HG03175 (cell line): ENCODE results near the gene PSORS1C2.
"Not testable (repeated sequence)": the region's sequence is repeated elsewhere in the genome, so short reads cannot be mapped to it uniquely, and the experiment has no call there.

Source experiments
- ATAC-seq: cut with Tn5 transposase; IDR thresholded peaks from one replicate; pipeline ENCODE4 v1.9.1; 2021; ENCODE audit warnings: mild to moderate bottlenecking, moderate library complexity; ENCODE audit not compliant: unreplicated experiment

Gene PSORS1C2

DNA sequence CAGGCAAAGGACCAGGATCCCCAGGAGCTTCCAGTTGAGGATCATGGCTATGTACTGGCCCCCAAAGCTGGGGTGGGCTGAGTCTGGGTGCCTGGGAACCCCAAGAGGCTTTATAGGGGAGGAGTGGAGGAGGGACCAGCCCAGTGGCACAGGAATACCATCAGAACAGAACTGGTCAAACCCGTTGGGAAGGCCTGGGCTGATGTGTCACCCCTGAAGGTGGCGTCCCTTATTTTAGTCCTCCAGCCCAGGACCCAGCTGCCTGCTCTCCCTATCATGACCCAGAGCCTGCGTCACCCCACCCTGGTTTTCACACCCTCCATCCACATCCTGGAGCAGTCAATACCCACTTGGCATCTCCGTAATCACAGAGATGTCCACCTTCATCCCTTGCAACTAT lies at the start of gene PSORS1C2:
TSS of gene PSORS1C2 (minus strand) at position 85 of the 400 bp plus-strand sequence. CDS start at position 45, 40 bp downstream.
- no peak for ATAC-seq

DNA sequence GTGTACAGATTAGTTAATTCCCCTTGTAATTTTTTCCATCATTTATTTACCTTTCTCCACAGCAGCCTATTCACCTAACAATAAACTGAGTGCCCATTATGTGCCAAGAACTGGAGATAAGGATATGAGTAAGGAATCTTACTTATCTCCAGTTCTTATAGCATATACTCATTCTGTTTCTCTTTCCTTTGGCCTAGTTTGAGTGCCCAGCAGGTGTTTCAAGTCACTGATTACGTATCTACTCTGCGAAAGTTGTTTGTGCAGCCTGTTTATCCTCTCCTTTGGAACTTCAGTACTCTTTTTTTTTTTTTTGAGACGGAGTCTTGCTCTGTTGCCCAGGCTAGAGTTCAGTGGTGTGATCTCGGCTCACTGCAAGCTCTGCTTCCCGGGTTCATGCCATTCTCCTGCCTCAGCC lies 48.9 kb upstream of the PSORS1C2 start:
- no peak for ATAC-seq

DNA sequence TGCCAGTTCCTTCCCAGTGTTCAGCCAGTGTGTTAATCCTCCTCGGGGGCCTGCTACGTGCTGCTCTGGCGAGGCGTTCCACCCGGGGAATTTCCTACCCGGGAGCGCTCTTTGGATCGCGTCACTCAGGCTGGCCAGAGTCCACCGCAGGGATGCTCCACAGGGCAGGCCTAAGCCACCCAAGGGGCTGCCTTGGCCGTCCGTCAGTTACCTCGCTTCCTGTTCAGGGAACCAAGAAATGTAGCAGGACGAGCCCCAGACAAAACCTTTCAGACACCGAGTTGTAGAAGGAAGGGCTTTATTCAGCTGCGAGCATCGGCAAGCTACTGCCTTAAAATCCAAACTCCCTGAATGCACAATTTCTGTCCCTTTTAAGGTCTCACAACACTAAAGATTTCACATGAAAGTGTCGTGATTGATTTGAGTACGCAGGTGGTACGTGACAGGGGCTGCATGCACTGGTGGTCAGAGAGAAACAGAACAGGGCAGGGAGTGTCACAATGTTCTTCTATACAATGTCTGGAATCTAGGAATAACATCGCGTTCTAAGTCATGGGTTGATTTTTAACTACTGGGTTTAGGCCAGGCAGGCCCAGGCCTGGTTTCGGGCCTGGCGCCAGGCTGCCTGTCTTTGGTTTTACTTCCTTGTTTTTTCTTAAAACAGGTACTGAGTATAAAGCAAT lies 47.3 kb upstream of the PSORS1C2 start:
- no peak for ATAC-seq

- not testable (repeated sequence) for ATAC-seq
These were observed 46.8 kb upstream of the PSORS1C2 start for GRCh38 chr6:31185695-31186051.

- ATAC-seq: not testable (repeated sequence)
These were observed 45.0 kb upstream of the PSORS1C2 start for GRCh38 chr6:31183859-31184258.

DNA sequence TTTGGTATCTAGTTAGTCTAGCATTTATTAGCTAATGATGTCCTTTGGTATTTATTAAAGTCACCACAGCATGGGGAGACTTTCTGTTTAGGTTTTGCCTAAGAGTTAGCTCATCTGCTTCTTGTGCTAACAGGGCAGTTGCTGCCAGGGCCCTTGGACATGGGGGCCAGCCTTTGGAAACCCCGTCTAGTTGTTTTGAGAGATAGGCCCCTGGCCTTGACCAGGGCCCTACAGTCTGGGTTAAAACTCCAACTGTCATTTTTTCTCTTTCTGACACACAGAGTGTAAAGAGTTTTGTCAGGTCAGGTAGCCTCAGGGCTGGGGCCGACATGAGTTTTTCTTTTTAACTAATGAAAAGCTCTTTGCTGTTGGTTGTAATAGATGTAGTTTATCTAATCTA lies 44.4 kb upstream of the PSORS1C2 start:
- ATAC-seq: not testable (repeated sequence)

DNA sequence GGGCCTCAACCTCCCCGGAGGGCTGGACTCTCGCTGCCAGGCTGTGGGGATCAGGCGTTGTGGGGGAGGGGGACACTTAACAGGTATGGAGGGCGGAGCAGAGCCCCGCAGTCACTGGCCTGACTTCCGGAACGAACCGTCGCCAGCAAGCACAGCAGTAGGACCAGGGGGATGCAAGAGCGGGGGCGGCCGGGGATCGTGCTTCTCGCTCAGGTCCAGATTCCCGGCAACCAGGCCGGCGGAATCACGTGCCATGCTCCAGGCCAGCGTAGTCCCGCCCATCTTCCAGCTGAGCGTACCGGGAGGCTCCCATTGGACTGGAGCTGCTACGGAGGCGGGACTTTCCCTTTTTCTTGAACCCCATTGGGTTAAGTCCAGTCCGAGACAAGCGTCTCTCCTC lies 41.6 kb upstream of the PSORS1C2 start:
- peak; percentile 72 for ATAC-seq

DNA sequence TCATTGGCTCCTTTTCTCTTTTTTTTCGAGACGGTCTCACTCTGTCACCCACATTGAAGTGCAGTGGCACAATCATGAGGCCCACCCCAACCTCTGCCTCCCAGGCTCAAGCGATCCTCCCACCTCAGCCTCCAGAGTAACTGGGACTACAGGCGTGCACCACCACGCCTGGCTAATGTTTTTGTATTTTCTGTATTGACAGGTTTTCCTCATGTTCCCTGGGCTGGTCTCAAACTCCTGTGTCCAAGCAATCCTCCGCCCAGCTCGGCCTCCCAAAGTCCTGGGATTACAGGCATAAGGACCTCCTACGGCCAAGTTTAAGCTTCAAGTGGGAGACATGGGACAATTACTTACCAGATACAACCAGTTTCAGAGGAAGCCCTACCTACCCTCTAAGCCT lies 41.0 kb upstream of the PSORS1C2 start:
- ATAC-seq: no peak

DNA sequence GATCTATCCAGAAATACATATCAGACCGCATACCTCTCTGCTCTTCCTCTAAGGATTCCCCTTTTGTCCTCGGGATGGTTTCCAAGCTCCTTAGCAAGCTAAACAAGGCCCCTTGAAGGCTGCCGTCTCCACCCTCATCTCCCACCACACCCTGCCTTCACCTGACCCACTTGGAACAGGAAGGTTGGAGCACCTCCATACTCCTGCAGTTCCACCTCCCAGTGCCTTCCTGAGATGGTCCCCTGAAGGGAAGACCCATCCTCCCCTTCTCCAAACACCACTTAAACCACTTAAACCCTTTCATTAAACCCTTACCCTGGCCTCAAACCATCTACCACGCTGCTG lies 40.1 kb upstream of the PSORS1C2 start:
- ATAC-seq: no peak

DNA sequence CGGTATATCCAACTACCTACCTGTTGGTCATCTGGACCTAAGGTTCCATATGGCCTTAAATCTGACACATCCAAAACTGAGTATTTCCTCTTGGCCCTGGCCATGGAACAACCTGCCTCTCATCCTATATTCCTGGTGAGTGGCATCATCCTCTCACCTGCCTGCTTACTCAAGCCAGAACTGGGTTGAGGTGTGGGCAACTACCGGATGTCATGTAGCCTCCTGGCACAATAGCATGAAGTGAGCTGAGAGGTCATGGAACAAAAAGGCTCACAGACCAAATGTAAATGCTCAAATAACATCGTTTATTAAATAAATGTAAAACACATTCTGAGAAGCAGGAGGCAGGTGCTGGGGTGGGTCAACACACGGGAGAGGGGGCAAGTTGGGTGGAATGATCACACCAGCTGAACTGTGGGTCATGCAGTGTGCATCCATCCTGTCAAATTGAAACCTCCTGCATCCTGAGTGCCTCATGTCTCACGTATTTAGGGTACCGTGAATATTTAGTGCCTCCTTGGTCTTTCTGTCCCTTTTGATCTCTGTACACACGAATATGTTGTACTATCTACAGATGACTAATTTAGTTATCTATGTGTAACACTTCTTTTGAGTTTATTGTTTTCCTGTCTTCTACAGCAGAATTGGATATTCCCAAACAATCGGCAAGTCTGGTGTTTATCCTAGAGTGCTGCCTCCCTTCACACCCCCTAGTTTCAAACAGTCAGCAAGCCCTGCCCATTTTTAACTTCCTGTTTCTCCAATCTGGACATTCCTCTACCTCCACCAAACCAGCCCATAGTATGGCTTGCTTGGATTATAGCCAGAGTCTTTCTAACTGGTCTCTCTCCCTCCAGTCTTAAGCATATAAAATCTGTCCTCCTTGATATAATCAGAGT lies 39.5 kb upstream of the PSORS1C2 start:
- no peak for ATAC-seq

GRCh38 chr6:31175971-31176370 lies 37.1 kb upstream of the PSORS1C2 start:
- no peak for ATAC-seq

- no peak for ATAC-seq
These were observed 35.5 kb upstream of the PSORS1C2 start for GRCh38 chr6:31174378-31174777.

DNA sequence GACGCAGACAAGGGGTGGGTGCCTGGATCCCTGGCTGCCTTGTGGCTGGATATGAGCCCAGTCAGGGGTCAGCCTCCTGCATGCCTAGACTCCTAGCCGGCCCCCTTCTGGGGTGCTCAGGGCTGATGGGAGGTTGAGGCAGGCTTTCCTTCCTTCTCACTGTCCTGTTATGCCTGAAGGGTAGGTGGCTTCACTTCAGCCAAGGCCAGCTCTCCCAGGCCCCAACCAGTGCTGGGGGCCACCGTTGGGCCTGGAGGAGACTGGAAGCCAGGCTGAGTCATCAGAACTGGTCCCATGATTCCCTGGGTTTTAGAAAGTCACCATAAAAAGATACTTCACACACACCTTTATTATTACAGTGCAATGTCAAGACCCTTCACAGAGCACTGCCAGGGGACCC lies 34.5 kb upstream of the PSORS1C2 start:
- no peak for ATAC-seq

DNA sequence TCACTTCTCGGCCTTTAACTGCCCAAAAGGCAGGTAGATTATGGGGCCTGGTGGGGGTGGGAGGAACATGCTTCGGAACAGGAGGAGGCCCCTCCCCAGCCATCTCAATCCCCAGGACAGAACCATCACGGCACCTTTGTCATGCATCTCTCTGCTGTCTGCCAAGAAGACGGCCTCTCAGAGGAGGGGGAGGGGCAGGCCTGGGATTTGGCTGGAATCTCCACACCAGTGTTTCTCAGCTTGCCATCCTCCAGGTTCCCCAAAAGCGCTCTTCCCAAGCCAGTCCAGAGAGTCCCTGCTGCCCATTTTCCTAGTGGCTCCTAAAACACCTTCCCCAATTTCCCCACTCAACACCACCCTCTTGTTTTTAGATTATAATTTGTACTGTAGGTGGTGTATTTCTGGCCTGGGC lies 34.1 kb upstream of the PSORS1C2 start:
- no peak for ATAC-seq

- no peak for ATAC-seq
These were observed 33.4 kb upstream of the PSORS1C2 start for GRCh38 chr6:31171931-31172905.

GRCh38 chr6:31170987-31171671 lies 32.3 kb upstream of the PSORS1C2 start:
- ATAC-seq: no peak

DNA sequence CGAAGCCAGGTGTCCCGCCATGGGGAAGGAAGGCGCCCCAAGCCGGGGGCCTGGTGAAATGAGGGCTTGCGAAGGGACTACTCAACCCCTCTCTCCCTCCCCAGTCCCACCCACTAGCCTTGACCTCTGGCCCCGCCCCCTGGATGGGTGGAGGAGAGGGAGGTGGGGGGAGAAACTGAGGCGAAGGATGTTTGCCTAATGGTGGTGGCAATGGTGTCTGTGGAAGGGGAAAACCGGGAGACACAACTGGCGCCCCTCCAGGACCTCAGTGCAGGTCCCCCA lies 31.7 kb upstream of the PSORS1C2 start, which contains the start of gene POU5F1:
TSS of gene POU5F1 (minus strand) at position 83 of the 282 bp plus-strand sequence. CDS start at position 21, 62 bp downstream.
- ATAC-seq: no peak

- ATAC-seq: not testable (repeated sequence)
These were observed 31.2 kb upstream of the PSORS1C2 start for GRCh38 chr6:31169858-31170599.

DNA sequence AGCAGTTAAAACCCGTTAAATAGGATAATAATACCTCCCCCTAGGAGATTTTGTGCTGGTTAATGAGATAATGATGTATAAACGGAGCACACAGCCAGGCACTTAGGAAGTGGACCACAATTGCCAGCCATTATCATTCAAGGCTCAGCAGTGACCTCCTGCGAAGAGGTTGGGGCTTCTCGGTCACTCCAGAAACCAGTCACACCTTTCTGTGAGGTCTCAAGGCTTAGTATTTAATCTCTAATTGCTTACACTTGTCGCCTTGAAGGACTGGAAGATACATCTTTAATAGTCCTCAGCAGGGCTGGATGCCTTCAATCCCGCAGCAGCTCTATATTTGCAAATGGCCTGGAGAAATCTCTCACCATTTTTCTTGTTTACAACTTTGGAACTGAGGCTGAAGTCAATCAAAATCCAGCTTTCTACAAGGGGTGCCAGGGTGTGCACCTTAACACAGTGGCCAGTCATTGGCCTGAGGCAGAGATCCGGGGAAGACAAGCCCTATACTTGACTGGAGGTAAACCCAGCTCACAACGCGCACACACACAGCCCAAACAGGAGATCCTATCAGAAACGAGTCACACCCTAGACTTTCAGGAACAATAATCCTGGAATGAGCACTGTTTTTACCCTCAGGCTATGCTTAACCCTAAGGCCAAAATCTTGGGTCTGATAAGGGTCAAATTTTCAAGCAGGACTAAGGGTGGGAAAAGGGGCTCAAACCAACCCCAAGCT lies 30.4 kb upstream of the PSORS1C2 start:
- no peak for ATAC-seq
